ENCODE data around the gene ASCL5. TPM values are rescaled to one million over a fixed set of nuclear protein-coding genes. Genes with fewer than 3 reads are reported as not detected.

Gene ASCL5
- total RNA-seq, 4 donors from 2014 or later, result not detected

GRCh38 chr1:201140235-201140940 lies 13.4 kb upstream of the ASCL5 start:
- H3K36me3 ChIP-seq, result peaks cover 0 to 81% of the 10 kb centered on the region in 2 donors
- ATAC-seq, result no peak
- TF ChIP-seq CTCF (IDR thresholded peaks at IDR 0.05) (no peak), POLR2A (IDR thresholded peaks at IDR 0.05) (no peak), EP300 (IDR thresholded peaks at IDR 0.05) (no peak), POLR2AphosphoS5 (IDR thresholded peaks at IDR 0.05) (no peak)
- H3K27me3 ChIP-seq, result no peaks in the 10 kb centered on the region
- 87 to 100% methylated on average over 2 to 3 of the region's 10 CpGs for WGBS, 2 donors (ENCODE audit: low coverage in 1 of 2)
- no peaks in the 10 kb centered on the region for H3K9me3 ChIP-seq
- H3K4me3 ChIP-seq, result no peak overlapping the region
- peaks cover 0 to 48% (median 19%) of the 10 kb centered on the region in 3 donors for H3K4me1 ChIP-seq
- H3K27ac ChIP-seq, result no peak overlapping the region

GRCh38 chr1:201139756-201140155 lies 12.8 kb upstream of the ASCL5 start:
- Histone ChIP-seq H3K9me3 (no peaks in the 10 kb centered on the region), H3K27ac (no peak overlapping the region), H3K27me3 (no peaks in the 10 kb centered on the region), H3K4me1 (peaks cover 0 to 48% (median 19%) of the 10 kb centered on the region in 3 donors), H3K4me3 (no peak overlapping the region), H3K36me3 (peaks cover 0 to 81% of the 10 kb centered on the region in 2 donors)
- TF ChIP-seq POLR2A (IDR thresholded peaks at IDR 0.05) (no peak), POLR2AphosphoS5 (IDR thresholded peaks at IDR 0.05) (no peak), CTCF (IDR thresholded peaks at IDR 0.05) (no peak), EP300 (IDR thresholded peaks at IDR 0.05) (no peak)
- WGBS, 2 donors (ENCODE audit: low coverage in 1 of 2), result 91% methylated on average over 4 of the region's 9 CpGs; no CpG with 5 or more reads in 1 of the 2 donors
- no peak for ATAC-seq

GRCh38 chr1:201139306-201139705 lies 12.3 kb upstream of the ASCL5 start:
- peaks cover 0 to 48% (median 19%) of the 10 kb centered on the region in 3 donors for H3K4me1 ChIP-seq
- TF ChIP-seq POLR2A (IDR thresholded peaks at IDR 0.05), result no peak
- H3K4me3 ChIP-seq, result no peak overlapping the region
- H3K27ac ChIP-seq, result no peak overlapping the region
- WGBS, 2 donors (ENCODE audit: low coverage in 1 of 2), result 50 to 100% methylated on average over 2 to 4 of the region's 5 CpGs
- no peaks in the 10 kb centered on the region for H3K9me3 ChIP-seq
- no peak for ATAC-seq
- no peaks in the 10 kb centered on the region for H3K27me3 ChIP-seq
- peaks cover 0 to 81% of the 10 kb centered on the region in 2 donors for H3K36me3 ChIP-seq

- H3K4me3 ChIP-seq, result no peak overlapping the region
- H3K27me3 ChIP-seq, result no peaks in the 10 kb centered on the region
- H3K27ac ChIP-seq, result peak overlapping the region in 3 of 4 donors; percentile 66 to 77 (median 74)
- no peaks in the 10 kb centered on the region for H3K9me3 ChIP-seq
- no peak for TF ChIP-seq CTCF (IDR thresholded peaks at IDR 0.05)
- no peak for TF ChIP-seq POLR2A (IDR thresholded peaks at IDR 0.05)
- no peak for TF ChIP-seq EP300 (IDR thresholded peaks at IDR 0.05)
- no peak for TF ChIP-seq POLR2AphosphoS5 (IDR thresholded peaks at IDR 0.05)
- 17 to 73% methylated on average over 1 to 6 of the region's 6 CpGs for WGBS, 2 donors (ENCODE audit: low coverage in 1 of 2)
- no peak for ATAC-seq
- peaks cover 0 to 79% of the 10 kb centered on the region in 2 donors for H3K36me3 ChIP-seq
- H3K4me1 ChIP-seq, result peaks cover 0 to 48% (median 19%) of the 10 kb centered on the region in 3 donors
These were observed 11.4 kb upstream of the ASCL5 start for GRCh38 chr1:201138311-201138840.

GRCh38 chr1:201137579-201138310 lies 10.8 kb upstream of the ASCL5 start:
- no peaks in the 10 kb centered on the region for H3K27me3 ChIP-seq
- 25 to 60% methylated on average over 2 to 3 of the region's 6 CpGs for WGBS, 2 donors (ENCODE audit: low coverage in 1 of 2)
- peak overlapping the region; percentile 15 to 77 (median 70) for H3K27ac ChIP-seq
- H3K36me3 ChIP-seq, result peaks cover 0 to 78% of the 10 kb centered on the region in 2 donors
- H3K4me1 ChIP-seq, result peaks cover 0 to 46% (median 19%) of the 10 kb centered on the region in 3 donors
- H3K9me3 ChIP-seq, result no peaks in the 10 kb centered on the region
- no peak overlapping the region for H3K4me3 ChIP-seq
- ATAC-seq, result peak; percentile 81
- peak; percentile 61 for TF ChIP-seq POLR2AphosphoS5 (IDR thresholded peaks at IDR 0.05)
- TF ChIP-seq CTCF (IDR thresholded peaks at IDR 0.05), result no peak
- TF ChIP-seq EP300 (IDR thresholded peaks at IDR 0.05), result no peak
